Measurements from ENCODE around the gene PDZRN3.

GRCh38 chr3:73389928-73390327 is 234.8 kb downstream of the PDZRN3 start:
- TF ChIP-seq, protein P1, sequence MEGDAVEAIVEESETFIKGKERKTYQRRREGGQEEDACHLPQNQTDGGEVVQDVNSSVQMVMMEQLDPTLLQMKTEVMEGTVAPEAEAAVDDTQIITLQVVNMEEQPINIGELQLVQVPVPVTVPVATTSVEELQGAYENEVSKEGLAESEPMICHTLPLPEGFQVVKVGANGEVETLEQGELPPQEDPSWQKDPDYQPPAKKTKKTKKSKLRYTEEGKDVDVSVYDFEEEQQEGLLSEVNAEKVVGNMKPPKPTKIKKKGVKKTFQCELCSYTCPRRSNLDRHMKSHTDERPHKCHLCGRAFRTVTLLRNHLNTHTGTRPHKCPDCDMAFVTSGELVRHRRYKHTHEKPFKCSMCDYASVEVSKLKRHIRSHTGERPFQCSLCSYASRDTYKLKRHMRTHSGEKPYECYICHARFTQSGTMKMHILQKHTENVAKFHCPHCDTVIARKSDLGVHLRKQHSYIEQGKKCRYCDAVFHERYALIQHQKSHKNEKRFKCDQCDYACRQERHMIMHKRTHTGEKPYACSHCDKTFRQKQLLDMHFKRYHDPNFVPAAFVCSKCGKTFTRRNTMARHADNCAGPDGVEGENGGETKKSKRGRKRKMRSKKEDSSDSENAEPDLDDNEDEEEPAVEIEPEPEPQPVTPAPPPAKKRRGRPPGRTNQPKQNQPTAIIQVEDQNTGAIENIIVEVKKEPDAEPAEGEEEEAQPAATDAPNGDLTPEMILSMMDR (conservative IDR thresholded peaks at IDR 0.05), result no peak
- TF ChIP-seq EZH2 (IDR thresholded peaks at IDR 0.05; ENCODE audit: low read depth), result no peak

Data from PC-9 (cell line).